Measurements from ENCODE around the gene SIM2.

SIM2 gene

GRCh38 chr21:36792505-36792967, 93.6 kb downstream of the SIM2 start:
- Histone ChIP-seq H3K4me3 (no peak overlapping the region), H3K27me3 (ENCODE audit: low read depth) (no peaks in the 10 kb centered on the region), H3K9me3 (no peaks in the 10 kb centered on the region), H3K4me1 (peaks cover 6% of the 10 kb centered on the region), H3K36me3 (replicated peaks) (no peaks in the 10 kb centered on the region)
- DNase-seq (ENCODE audit: low spot score in 2 of 2) = no peak
- in situ Hi-C loops (cut with MboI; ENCODE audit: low sequenced_read_pairs) = no loop called here

DNA sequence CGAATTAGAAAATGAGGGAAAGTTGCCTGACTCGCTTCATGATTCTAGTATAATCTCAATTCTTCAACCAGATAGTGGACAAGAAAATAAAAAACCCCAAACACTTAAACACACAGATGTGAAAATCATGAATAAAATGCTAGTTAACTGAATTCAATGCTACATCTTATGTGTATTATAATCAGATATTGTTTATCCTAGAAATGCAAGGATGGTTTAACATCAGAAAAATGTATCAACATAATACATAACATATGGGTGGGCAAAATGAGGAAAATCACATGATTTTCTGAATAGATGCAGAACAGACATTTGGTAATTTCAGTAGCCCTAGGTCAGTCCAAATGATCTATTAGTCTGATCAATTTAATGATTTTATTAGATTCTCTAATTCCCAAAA, 97.2 kb downstream of the SIM2 start:
- in situ Hi-C loops (cut with MboI; ENCODE audit: low sequenced_read_pairs) = no loop called here
- Histone ChIP-seq H3K4me1 (no peaks in the 10 kb centered on the region), H3K9me3 (peaks cover 3% of the 10 kb centered on the region; the same call in 1 of the 2 replicates)

DNA sequence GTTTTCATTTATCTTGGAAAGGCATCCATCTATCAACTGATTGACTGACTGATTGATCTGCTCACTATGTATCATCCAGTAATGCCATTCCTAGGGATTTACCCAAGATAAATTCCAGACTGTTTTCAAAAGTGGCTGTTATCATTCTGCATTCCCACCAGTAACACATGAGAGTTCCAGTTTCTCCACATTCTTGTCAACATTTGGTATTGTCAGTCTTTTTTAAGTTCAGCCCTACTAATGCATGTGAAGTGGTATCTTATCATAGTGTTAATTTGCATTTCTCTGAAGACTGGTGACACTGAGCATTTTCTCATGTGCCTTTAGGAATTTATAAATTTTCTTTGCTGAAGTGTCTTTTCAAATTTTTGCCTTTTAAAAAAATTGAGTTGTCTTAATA, 99.6 kb downstream of the SIM2 start:
- H3K4me1 ChIP-seq = no peaks in the 10 kb centered on the region
- DNase-seq (ENCODE audit: low spot score in 2 of 2) = no peak
- no peak overlapping the region for H3K4me3 ChIP-seq
- in situ Hi-C loops (cut with MboI; ENCODE audit: low sequenced_read_pairs) = no loop called here
- no peaks in the 10 kb centered on the region for H3K27me3 ChIP-seq (ENCODE audit: low read depth)
- H3K36me3 ChIP-seq (replicated peaks) = no peaks in the 10 kb centered on the region
- H3K9me3 ChIP-seq = peaks cover 3% of the 10 kb centered on the region; the same call in 1 of the 2 replicates

More for the DNA sequence above, 97.2 kb downstream of the SIM2 start:
- H3K4me3 ChIP-seq = no peak overlapping the region
- no peak for DNase-seq (ENCODE audit: low spot score in 2 of 2)
- H3K36me3 ChIP-seq (replicated peaks) = no peaks in the 10 kb centered on the region
- no peaks in the 10 kb centered on the region for H3K27me3 ChIP-seq (ENCODE audit: low read depth)
